T-helper 9 cell (primary cell): ENCODE data around the gene CCL3.
"Not testable (repeated sequence)": the region's sequence is repeated elsewhere in the genome, so short reads cannot be mapped to it uniquely, and the experiment has no call there.

Experiments
- DNase-seq: peaks from one replicate; pipeline ENCODE4 v3.0.0-alpha.2; 2020

CCL3 gene

GRCh38 chr17:36083691-36084090, 6.3 kb downstream of the CCL3 start:
- not testable (repeated sequence) for DNase-seq

GRCh38 chr17:36082482-36083120, 7.3 kb downstream of the CCL3 start:
- not testable (repeated sequence) for DNase-seq

- not testable (repeated sequence) for DNase-seq
These were observed 8.1 kb downstream of the CCL3 start for GRCh38 chr17:36081681-36082471.

- DNase-seq, result no peak
These were observed 15.6 kb downstream of the CCL3 start for GRCh38 chr17:36074365-36074764.

- DNase-seq, result peak; percentile 56
These were observed 17.4 kb downstream of the CCL3 start for GRCh38 chr17:36072431-36073121.

GRCh38 chr17:36071751-36072150, 18.2 kb downstream of the CCL3 start:
- DNase-seq, result no peak

GRCh38 chr17:36070427-36070826, 19.5 kb downstream of the CCL3 start:
- DNase-seq, result no peak

- no peak for DNase-seq
These were observed 20.8 kb downstream of the CCL3 start for GRCh38 chr17:36069136-36069535.

- no peak for DNase-seq
These were observed 21.4 kb downstream of the CCL3 start for GRCh38 chr17:36068524-36068923.

- DNase-seq, result no peak
These were observed 23.5 kb downstream of the CCL3 start for GRCh38 chr17:36066365-36066985.

GRCh38 chr17:36063786-36064541, 26.0 kb downstream of the CCL3 start, which contains the start of gene CCL18:
Gene CCL18 (plus strand): TSS chr17:36064272. CDS start chr17:36064343, 71 bp downstream.
- no peak for DNase-seq

- no peak for DNase-seq
These were observed 29.1 kb downstream of the CCL3 start for GRCh38 chr17:36060816-36061215.

- DNase-seq, result no peak
These were observed 30.5 kb downstream of the CCL3 start for GRCh38 chr17:36059406-36059805.

GRCh38 chr17:36057911-36058310, 32.0 kb downstream of the CCL3 start:
- DNase-seq, result no peak

- no peak for DNase-seq
These were observed 33.9 kb downstream of the CCL3 start for GRCh38 chr17:36055921-36056520.

- no peak for DNase-seq
These were observed 34.8 kb downstream of the CCL3 start for GRCh38 chr17:36055171-36055570.

- no peak for DNase-seq
These were observed 40.3 kb downstream of the CCL3 start for GRCh38 chr17:36049643-36050042.

GRCh38 chr17:36048066-36048465, 41.9 kb downstream of the CCL3 start:
- no peak for DNase-seq
